ENCODE measurements around the gene MED13L. TPM values are rescaled to one million over a fixed set of nuclear protein-coding genes. Genes with fewer than 3 reads are reported as not detected.
A peak's percentile ranks its signal among the peaks of the same experiment; 100 is the strongest.

MED13L gene
- total and polyA plus RNA-seq, 2 of the 4 experiments (the other 2 are of a cell fraction) = 17.9 to 49.1 TPM

DNA sequence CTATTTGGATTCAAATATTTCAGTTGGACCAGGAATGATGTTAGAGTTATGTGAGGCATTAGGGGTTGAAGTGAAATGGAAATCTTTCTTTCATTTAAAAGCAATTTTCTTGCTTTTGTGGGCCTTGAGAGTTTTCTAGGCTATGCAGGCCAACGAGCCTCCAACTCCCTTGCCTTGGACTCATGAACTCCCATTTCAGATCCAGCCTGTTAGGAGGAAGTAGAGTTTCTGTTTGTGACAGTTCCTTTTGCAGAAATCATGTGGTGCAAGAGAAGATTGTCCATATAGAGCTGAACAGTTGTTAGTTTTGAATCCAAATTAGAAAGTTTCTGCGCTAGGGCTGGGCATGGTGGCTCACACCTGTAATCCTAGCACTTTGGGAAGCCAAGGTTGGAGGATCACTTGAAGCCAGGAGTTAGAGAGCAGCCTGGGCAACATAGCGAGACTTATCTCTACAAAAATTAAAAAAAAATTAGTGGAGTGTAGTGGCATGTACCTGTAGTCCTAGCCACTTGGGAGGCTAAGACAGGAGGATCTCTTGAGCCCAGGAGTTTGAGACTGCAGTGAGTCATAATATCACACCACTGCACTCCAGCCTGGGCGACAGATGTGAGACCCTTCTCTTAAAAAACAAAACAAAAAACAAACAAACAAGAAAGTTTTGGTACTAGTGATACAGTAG lies 47.3 kb upstream of the MED13L start:
- Histone ChIP-seq H4K20me1 (ENCODE audit: insufficient read depth, low read length) (no peaks in the 10 kb centered on the region), H3K9me1 (ENCODE audit: insufficient read depth, low read length) (peaks cover 5% of the 10 kb centered on the region; the same call in 1 of the 2 replicates), H3K27ac (ENCODE audit: insufficient read depth, low read length) (no peak overlapping the region), H3K27me3 (ENCODE audit: control insufficient read depth, insufficient read depth, low read length) (no peaks in the 10 kb centered on the region), H2AK5ac (ENCODE audit: low read depth, low read length) (peak overlapping the region; percentile 24; the same call in 1 of the 2 replicates), H3K9ac (ENCODE audit: low read depth, low read length) (no peak overlapping the region), H3K4ac (ENCODE audit: low read depth, low read length) (no peak overlapping the region), H2BK120ac (ENCODE audit: low read depth, low read length) (no peak overlapping the region), H3K18ac (ENCODE audit: low read depth, low read length) (no peak overlapping the region), H3K4me2 (ENCODE audit: low read depth, low read length) (no peak overlapping the region), H3K4me3 (ENCODE audit: insufficient read depth, low read depth, low read length) (no peak overlapping the region), H4K91ac (ENCODE audit: insufficient read depth, low read depth, low read length) (no peak overlapping the region), H3K14ac (replicated peaks; ENCODE audit: low read depth, low read length) (no peak overlapping the region), H4K8ac (ENCODE audit: low read depth in 2 of 2, low read length in 2 of 2) (no peak overlapping the region), H2BK20ac (ENCODE audit: low read depth, low read length) (no peak overlapping the region), H3K79me1 (ENCODE audit: low read depth in 1 of 2, low read length in 2 of 2) (no peaks in the 10 kb centered on the region), H2BK5ac (ENCODE audit: low read depth, low read length, poor library complexity, severe bottlenecking) (no peak overlapping the region), H3K56ac (ENCODE audit: extremely low read depth, insufficient read depth, low read length) (no peak overlapping the region), H2BK15ac (ENCODE audit: low read depth, low read length) (no peak overlapping the region), H3K9me3 (ENCODE audit: control insufficient read depth, insufficient read depth, low read length) (no peaks in the 10 kb centered on the region), H2AK9ac (replicated peaks; ENCODE audit: low read depth, low read length, poor library complexity) (no peak overlapping the region), H2AFZ (replicated peaks; ENCODE audit: low read length, poor library complexity) (no peak overlapping the region), H4K5ac (ENCODE audit: low read depth, low read length) (no peak overlapping the region), H3K36me3 (ENCODE audit: control insufficient read depth, insufficient read depth, low read length) (no peaks in the 10 kb centered on the region), H3K23ac (ENCODE audit: low read depth, low read length) (no peak overlapping the region), H3K4me1 (ENCODE audit: control insufficient read depth, insufficient read depth, low read length) (peaks cover 7% of the 10 kb centered on the region)
- TF ChIP-seq, protein P1, sequence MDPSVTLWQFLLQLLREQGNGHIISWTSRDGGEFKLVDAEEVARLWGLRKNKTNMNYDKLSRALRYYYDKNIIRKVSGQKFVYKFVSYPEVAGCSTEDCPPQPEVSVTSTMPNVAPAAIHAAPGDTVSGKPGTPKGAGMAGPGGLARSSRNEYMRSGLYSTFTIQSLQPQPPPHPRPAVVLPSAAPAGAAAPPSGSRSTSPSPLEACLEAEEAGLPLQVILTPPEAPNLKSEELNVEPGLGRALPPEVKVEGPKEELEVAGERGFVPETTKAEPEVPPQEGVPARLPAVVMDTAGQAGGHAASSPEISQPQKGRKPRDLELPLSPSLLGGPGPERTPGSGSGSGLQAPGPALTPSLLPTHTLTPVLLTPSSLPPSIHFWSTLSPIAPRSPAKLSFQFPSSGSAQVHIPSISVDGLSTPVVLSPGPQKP (IDR thresholded peaks at IDR 0.05; ENCODE audit: borderline replicate concordance, low read depth, low read length) = no peak
- TF ChIP-seq FOS (IDR thresholded peaks at IDR 0.05; ENCODE audit: low read depth, low read length) (no peak), CHD1 (IDR thresholded peaks at IDR 0.05; ENCODE audit: low read depth, low read length) (no peak), POLR2A (IDR thresholded peaks at IDR 0.05; ENCODE audit: low read depth, low read length) (no peak), MXI1 (IDR thresholded peaks at IDR 0.05; ENCODE audit: borderline replicate concordance, low read depth, low read length) (no peak), RCOR1 (IDR thresholded peaks at IDR 0.05; ENCODE audit: insufficient replicate concordance, low read length) (no peak), RAD21 (IDR thresholded peaks at IDR 0.05; ENCODE audit: low read length) (no peak), CEBPB (IDR thresholded peaks at IDR 0.05; ENCODE audit: low read depth, low read length) (no peak), MAFK (IDR thresholded peaks at IDR 0.05; ENCODE audit: low read depth, low read length) (no peak), BHLHE40 (IDR thresholded peaks at IDR 0.05; ENCODE audit: low read depth, low read length) (no peak), NFE2L2 (IDR thresholded peaks at IDR 0.05; ENCODE audit: low read depth, low read length) (no peak)
- TF ChIP-seq, protein P2, sequence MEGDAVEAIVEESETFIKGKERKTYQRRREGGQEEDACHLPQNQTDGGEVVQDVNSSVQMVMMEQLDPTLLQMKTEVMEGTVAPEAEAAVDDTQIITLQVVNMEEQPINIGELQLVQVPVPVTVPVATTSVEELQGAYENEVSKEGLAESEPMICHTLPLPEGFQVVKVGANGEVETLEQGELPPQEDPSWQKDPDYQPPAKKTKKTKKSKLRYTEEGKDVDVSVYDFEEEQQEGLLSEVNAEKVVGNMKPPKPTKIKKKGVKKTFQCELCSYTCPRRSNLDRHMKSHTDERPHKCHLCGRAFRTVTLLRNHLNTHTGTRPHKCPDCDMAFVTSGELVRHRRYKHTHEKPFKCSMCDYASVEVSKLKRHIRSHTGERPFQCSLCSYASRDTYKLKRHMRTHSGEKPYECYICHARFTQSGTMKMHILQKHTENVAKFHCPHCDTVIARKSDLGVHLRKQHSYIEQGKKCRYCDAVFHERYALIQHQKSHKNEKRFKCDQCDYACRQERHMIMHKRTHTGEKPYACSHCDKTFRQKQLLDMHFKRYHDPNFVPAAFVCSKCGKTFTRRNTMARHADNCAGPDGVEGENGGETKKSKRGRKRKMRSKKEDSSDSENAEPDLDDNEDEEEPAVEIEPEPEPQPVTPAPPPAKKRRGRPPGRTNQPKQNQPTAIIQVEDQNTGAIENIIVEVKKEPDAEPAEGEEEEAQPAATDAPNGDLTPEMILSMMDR (conservative IDR thresholded peaks at IDR 0.05; ENCODE audit: low read depth, low read length) = no peak
- WGBS, 2 experiments (ENCODE audit: extremely low coverage in 2 of 2, insufficient read length in 1 of 2) = no CpG with 5 or more reads among the region's 4 CpGs
- CTCF ChIA-PET = no interaction called here
- POLR2A ChIA-PET (ENCODE audit: unreplicated experiment) = no interaction called here
- intact Hi-C loops (cut with micrococcal nuclease) (no loop called here), dilution Hi-C loops (cut with HindIII; ENCODE audit: low sequenced_read_pairs, unreplicated experiment) (no loop called here), in situ Hi-C loops (cut with MboI; ENCODE audit: low sequenced_read_pairs) (no loop called here)
- DNase-seq = no peak
- no TSS peak for BruUV-seq (replicated peaks)
- ATAC-seq (ENCODE audit: low read depth) = no peak
